Thoracic aorta (tissue), 2 donors: Measurements from ENCODE around the gene ANKRD13C. TPM values are rescaled to one million over a fixed set of nuclear protein-coding genes. Genes with fewer than 3 reads are reported as not detected.

Experiments used
- ATAC-seq: fragments of 150-250 bp; one replicate; pipeline ENCODE4 v1.8.0; 2017; ENCODE audit warnings: low read depth; ENCODE audit not compliant: insufficient number of reproducible peaks, low FRiP score
- DNase-seq: peaks from one replicate; pipeline ENCODE4 v3.0.0-alpha.2; 2020; ENCODE audit warnings: low spot score
- H3K27ac ChIP-seq, 2 donors: fragments of 200-600 bp; sonication (generic); 1 replicate in 1 of 2; 2 replicates in 1 of 2; pipeline ENCODE4 v1.5.1; 2016; ENCODE audit warnings: mild to moderate bottlenecking in 2 of 2, moderate library complexity in 2 of 2
- H3K27me3 ChIP-seq: fragments of 200-600 bp; sonication (generic); replicated peaks from 2 replicates; pipeline ENCODE4 v1.6.0; 2016; ENCODE audit warnings: mild to moderate bottlenecking; ENCODE audit not compliant: insufficient read depth
- H3K36me3 ChIP-seq: fragments of 200-600 bp; sonication (generic); one replicate; pipeline ENCODE4 v1.5.1; 2016
- H3K4me1 ChIP-seq, 2 donors: fragments of 200-600 bp; sonication (generic); 1 replicate in 1 of 2; 2 replicates in 1 of 2; pipeline versions ENCODE4 v1.5.1 to v1.6.0; 2016; ENCODE audit warnings: low read depth in 2 of 2, mild to moderate bottlenecking in 1 of 2; ENCODE audit not compliant: control insufficient read depth in 1 of 2
- H3K4me3 ChIP-seq: fragments of 200-600 bp; sonication (generic); 2 replicates; pipeline ENCODE4 v1.5.1; 2016; ENCODE audit warnings: mild to moderate bottlenecking
- H3K9me3 ChIP-seq: fragments of 200-600 bp; sonication (generic); 2 replicates; pipeline ENCODE4 v1.5.1; 2016
- total RNA-seq, 2 donors: library from RNA; depleted of rRNA; stranded (reverse); fragments of >200 nt; gene quantifications; one replicate each; pipeline versions ENCODE4 v1.1.0 to v1.2.3, GENCODE V29; 2016
- TF ChIP-seq, protein P1 (sequence below): fragments of 200-600 bp; sonication (generic); IDR thresholded peaks from one replicate; pipeline ENCODE4 v1.5.1; 2019; ENCODE audit warnings: antibody characterized with exemption

Gene ANKRD13C
- total RNA-seq, 2 donors from 2014 or later, result 19.6 to 34.4 TPM

DNA sequence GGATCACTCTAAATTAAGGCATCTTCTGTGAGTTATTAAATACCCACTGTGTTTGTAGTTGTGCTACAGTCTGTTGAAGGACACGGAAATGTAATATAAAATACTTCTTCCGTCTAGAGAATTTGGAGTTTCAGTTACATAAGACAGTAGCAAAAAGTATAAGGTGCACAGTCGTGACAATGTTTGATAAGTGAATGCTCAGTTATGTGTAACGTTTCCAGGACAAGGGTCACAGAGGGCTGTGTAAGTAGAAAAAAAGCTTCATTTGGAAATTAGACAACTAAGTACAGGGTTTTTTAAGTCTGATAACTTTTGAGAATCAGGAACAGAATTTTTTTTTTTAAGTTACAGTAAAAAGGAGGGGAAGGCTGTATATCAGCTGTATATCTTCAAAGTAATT, 105.8 kb downstream of the ANKRD13C start:
- H3K27me3 ChIP-seq, result no peaks in the 10 kb centered on the region
- H3K36me3 ChIP-seq, result peaks cover 55% of the 10 kb centered on the region
- ATAC-seq, result no peak

GRCh38 chr1:70247768-70248167, 106.8 kb downstream of the ANKRD13C start:
- ATAC-seq (no peak), DNase-seq (no peak)
- Histone ChIP-seq H3K36me3 (peaks cover 62% of the 10 kb centered on the region), H3K27me3 (no peaks in the 10 kb centered on the region), H3K27ac (no peak overlapping the region), H3K4me1 (no peaks in the 10 kb centered on the region), H3K9me3 (no peaks in the 10 kb centered on the region), H3K4me3 (no peak overlapping the region)
- TF ChIP-seq, protein P1, sequence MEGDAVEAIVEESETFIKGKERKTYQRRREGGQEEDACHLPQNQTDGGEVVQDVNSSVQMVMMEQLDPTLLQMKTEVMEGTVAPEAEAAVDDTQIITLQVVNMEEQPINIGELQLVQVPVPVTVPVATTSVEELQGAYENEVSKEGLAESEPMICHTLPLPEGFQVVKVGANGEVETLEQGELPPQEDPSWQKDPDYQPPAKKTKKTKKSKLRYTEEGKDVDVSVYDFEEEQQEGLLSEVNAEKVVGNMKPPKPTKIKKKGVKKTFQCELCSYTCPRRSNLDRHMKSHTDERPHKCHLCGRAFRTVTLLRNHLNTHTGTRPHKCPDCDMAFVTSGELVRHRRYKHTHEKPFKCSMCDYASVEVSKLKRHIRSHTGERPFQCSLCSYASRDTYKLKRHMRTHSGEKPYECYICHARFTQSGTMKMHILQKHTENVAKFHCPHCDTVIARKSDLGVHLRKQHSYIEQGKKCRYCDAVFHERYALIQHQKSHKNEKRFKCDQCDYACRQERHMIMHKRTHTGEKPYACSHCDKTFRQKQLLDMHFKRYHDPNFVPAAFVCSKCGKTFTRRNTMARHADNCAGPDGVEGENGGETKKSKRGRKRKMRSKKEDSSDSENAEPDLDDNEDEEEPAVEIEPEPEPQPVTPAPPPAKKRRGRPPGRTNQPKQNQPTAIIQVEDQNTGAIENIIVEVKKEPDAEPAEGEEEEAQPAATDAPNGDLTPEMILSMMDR, result no peak

More for the DNA sequence above, 105.8 kb downstream of the ANKRD13C start:
- TF ChIP-seq, protein P1, result no peak
- Histone ChIP-seq H3K4me3 (no peak overlapping the region), H3K27ac (no peak overlapping the region), H3K4me1 (no peaks in the 10 kb centered on the region), H3K9me3 (no peaks in the 10 kb centered on the region)
- no peak for DNase-seq

DNA sequence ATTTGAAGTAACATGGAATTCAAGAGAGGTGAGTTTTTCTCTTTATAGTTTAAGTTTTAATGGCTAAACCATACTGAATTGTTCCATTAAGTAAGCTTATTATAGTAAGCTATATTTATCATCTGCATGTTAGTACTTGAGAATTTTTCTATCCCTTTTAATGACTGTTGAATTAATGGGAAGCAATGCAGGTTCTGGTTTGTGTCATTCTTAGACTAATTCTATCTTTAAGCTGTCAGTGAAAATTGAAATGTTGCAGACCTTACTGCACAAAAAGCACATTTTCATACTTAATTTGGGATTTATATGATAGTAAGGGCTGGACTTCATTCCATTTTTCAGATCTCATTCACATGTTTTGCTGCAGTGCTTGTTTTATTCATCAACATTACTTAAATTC, 107.4 kb downstream of the ANKRD13C start:
- no peak overlapping the region for H3K4me3 ChIP-seq
- no peaks in the 10 kb centered on the region for H3K27me3 ChIP-seq
- H3K27ac ChIP-seq, result no peak overlapping the region
- H3K9me3 ChIP-seq, result no peaks in the 10 kb centered on the region
- ATAC-seq, result no peak
- DNase-seq, result no peak
- H3K36me3 ChIP-seq, result peaks cover 69% of the 10 kb centered on the region
- H3K4me1 ChIP-seq, result no peaks in the 10 kb centered on the region
- TF ChIP-seq, protein P1, result no peak

DNA sequence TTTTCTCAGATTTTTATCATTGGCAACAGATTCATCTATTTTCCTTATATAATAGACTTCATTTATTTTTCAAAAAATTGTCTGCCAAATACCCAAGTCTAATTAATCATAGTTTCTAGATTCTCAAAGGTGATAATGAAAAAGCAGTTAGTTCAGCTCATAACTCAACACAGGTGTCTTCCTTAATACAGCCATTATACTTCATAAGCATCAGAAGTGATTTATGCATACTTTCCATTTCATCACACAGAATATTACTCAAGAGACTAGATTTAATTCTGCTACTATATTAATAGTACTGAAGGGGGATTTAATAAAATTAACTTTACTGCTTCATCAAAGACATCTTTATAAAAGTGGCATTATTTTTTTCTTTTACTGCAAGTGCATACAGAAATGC, 114.6 kb downstream of the ANKRD13C start:
- TF ChIP-seq, protein P1, result no peak
- no peak for DNase-seq
- H3K9me3 ChIP-seq, result no peaks in the 10 kb centered on the region
- no peaks in the 10 kb centered on the region for H3K27me3 ChIP-seq
- no peak overlapping the region for H3K4me3 ChIP-seq
- no peaks in the 10 kb centered on the region for H3K4me1 ChIP-seq
- peaks cover 73% of the 10 kb centered on the region for H3K36me3 ChIP-seq
- ATAC-seq, result no peak
- H3K27ac ChIP-seq, result no peak overlapping the region

- ATAC-seq (no peak), DNase-seq (no peak)
- H3K27me3 ChIP-seq, result no peaks in the 10 kb centered on the region
- peaks cover 57% of the 10 kb centered on the region for H3K36me3 ChIP-seq
- no peaks in the 10 kb centered on the region for H3K9me3 ChIP-seq
- TF ChIP-seq, protein P1, result no peak
- no peak overlapping the region for H3K4me3 ChIP-seq
- no peak overlapping the region for H3K27ac ChIP-seq
- H3K4me1 ChIP-seq, result no peaks in the 10 kb centered on the region
These were observed 119.8 kb downstream of the ANKRD13C start for GRCh38 chr1:70234733-70235132.
